Activated CD8-positive, alpha-beta memory T cell treated with anti-CD3 and anti-CD28 coated beads for 48 hours (primary cell): ENCODE measurements around the gene PALLD.

Source experiments
- DNase-seq, 3 experiments: peaks; one replicate each; pipeline ENCODE4 v3.0.0-alpha.2; 2020; ENCODE audit warnings: low read depth in 2 of 3, low spot score in 2 of 3

PALLD gene

DNA sequence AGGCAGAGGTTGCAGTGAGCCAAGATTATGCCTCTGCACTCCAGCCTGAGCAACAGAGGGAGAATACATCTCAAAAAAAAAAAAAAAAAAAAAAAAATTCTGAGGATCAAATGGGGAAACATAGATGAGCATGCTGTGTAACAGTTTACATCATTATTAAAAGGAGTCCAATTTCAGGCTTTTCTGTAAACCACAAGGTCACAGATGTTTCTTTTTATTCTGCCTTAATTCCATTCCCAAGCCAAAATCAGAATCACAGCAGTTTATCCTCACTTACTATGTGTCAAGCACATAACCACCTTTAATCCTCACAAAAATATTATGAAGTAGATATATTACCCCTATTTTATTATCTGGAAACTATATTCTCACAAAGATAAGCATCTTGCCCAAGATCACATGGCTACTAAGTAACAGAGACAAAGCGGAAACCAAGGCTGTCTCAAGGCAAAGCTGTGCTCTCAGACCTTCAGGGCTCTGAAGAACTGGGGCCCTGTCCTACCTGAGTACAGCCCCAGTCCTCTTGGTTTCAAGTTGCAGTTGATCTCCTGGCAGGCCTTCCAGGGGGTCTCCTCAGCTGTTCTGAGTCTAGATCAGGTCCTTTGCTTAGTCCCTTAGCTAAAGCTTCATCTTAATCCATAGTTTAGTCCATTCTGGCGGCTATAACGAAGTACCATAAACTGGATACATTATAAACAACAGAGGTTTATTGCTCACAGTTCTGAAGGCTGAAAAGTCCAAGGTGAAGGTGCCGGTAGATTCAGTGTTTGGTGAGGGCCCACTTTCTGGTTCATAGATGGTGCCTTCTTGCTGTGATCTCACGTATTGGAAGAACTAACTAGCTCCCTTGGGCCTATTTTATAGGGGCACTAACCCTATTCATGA lies 141.3 kb downstream of the PALLD start:
- no peak for DNase-seq

- no peak for DNase-seq
Observed at GRCh38 chr4:168639914-168640313, 143.1 kb downstream of the PALLD start.

DNA sequence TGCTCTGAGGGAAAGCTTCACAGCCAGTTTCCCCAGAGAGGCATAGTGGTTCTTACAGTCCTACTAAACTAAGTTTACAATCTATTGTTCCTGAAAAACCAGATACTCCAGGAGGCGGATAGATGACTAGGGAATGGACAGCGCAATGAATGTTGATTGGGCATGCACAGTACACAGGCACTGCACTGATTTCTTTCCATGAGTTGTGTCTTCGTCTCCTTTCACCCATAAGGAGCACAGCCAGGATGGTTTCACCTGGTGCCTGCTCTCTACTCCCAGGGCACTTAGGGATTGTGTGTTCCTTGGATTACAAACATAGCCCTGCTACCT lies 144.9 kb downstream of the PALLD start:
- no peak for DNase-seq

DNA sequence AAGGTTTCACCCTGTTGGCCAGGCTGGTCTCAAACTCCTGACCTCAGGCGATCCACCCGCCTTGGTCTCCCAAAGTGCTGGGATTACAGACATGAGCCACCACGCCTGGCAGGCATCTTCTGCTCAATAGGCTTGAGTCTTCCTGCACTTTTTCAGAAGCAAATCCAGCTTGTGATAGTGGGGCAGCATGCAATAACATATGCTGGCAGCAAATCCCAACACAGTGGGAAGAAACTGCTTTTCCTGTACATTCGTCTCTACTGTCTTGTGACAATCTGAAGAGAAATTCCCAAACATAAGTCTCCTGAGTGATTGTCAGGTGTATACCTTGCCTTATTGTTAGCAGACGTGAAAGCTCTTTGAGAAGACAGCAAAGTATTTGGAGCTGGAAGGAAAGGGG lies 145.7 kb downstream of the PALLD start:
- DNase-seq = no peak

- no peak for DNase-seq
Observed at GRCh38 chr4:168643111-168643795, 146.4 kb downstream of the PALLD start.

DNA sequence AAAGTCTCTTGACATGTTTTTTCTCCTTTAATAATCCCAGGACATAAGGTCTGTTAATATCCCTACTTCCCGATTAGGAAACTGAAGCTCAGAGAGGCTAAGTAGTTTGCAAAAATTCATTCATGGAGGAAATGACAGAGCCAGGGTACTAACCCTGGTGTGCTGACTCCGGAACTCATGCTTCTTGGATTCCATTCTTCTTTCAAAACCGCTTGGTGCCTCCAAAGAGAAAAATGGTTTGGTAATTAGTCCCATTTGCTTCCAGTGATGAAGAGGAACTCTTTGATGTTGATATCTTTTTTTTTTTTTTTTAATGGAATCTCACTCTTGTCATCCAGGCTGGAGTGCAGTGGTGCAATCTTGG lies 146.9 kb downstream of the PALLD start:
- no peak for DNase-seq

DNA sequence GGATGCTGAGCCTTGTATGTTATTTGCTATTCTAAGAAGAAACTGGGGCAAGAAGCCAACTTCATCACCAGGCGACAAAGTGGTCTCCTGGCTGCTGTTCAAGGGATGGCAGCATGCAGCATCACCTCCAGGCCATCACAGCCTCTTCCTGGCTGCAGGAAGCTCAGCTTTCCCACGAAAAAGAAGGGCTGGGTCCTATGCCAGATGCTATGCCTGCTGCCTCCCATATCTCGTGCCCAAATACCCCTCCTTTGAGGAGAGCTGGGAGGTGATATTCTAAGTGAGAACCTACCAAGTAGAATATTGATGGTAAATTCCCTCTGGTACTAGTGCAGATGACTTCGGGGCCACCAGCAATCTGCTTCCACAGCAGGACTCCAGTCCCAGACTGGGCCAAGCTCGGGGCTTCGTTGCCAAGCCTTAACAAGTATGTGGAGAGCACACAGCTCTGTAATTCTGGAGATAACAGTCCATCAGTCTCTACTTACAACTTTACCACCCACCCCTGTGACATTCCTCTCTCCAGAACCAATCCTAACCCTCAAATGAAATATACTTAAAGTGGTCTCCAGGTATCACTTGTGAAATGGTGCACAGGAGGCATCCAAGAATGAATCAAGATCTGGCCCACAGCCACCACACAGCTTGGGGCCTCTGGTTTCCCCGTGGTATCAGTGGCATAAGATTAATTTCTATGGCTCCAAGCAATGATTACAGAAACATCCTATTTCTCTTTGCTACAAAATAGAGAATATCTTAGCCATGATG lies 149.3 kb downstream of the PALLD start:
- DNase-seq = no peak

DNA sequence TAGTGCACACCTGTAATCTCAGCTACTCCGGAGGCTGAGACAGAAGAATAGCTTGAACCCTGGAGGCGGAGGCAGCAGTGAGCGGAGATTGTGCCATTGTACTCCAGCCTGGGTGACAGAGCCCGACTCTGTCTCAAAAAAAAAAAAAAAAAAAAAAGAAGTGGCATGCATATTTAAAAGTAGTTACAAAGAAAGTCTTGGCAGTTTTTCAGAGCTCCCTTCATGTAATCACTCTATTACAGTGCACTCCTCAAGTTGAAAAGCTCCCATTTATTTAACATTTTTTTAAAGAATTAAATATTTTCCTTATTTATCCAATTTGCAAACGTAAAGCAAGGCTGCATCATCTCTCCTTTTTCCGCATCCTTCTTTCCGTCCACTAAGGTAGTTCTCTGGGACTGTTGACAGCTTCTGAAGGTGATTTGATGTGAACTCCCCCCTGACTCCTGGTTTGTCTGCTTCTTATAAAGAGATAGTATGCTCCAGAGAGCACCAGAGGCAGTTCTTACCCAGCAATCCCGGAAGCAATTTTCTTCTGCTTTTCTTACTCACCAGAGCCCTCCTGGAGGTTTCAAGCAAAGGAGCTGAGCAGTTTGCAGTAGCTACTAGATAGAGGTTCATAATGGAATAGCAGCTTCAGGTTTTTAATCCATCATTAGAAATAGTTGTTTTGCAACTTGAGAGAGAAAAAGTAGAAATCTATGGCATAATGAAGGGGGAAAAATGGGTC lies 151.0 kb downstream of the PALLD start:
- DNase-seq = no peak

DNA sequence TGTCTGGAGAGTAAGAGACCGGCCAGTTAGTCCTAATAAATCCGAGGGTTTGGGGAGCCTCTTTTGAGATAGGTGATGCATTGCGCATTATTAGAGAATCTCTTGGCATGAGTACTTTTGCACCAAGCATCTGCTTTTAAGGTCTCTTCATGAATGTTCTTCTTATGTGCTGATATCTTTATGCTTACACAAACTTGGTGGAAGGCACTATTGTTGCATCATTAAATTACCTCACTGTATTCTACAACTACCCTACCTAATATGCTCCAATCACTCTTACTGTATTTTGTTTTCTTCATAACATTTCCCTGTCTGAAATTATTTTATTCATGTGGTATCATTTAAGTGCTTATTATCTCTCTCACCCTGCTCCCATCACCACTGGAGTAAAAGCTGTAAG lies 151.6 kb downstream of the PALLD start:
- DNase-seq = no peak

- no peak for DNase-seq
Observed at GRCh38 chr4:168648929-168649328, 152.1 kb downstream of the PALLD start.

DNA sequence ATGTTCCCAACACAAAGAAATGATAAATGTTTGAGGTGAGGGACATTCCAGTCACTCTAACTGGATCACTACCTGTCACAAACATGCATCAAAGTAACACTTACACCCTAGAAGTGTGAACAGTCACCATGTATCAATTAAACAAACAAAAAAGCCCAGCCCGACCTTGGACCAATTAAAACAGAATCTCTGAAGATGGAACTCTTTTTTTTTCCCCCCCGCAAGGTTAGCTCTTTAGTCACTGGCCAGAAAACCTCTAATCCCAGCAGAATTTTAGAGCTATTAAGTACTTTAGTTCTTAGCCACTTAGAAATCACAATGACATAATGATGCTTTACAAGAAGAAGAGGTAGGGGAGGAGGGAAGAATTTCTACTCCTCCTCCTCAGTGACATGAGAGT lies 154.5 kb downstream of the PALLD start:
- no peak for DNase-seq

DNA sequence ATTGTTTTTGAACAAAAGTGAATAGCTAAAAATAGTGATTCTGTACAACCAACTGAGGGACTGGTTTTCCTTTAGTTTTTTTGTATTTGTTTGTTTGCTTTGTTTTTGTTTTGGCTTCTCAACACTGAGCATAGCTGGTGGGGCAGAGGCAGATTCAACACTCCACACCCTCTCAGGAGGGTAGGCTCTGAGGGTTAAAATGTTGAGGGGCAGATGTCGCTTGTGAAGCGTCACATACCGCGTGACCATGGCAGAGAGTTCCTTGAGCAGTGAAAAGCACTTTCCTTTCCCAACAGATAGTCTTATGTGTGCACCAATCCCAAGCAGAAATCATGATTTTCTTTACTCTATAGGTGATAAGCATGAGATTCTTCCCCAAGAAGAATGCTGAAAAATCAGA lies 155.0 kb downstream of the PALLD start:
- DNase-seq = no peak

DNA sequence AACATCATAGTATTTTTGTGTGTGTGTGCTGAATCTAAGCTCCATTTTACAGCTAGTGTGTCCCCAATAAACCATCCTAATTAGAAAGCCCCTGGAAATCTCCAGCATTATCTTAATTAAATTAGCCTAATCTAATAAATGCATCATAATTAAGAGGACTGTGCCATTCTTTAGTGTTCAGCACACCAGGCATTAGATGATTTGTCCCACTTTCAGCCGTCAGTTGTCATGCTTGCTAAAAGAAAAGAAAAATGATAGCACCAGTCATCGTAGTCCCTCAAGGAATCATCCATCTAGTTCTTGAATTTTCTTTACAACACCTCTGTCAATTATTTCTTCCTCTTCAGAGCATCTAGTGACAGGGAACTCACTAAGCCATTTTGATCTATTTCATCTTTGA lies 155.9 kb downstream of the PALLD start:
- no peak for DNase-seq

- no peak for DNase-seq
Observed at GRCh38 chr4:168654104-168654847, 157.4 kb downstream of the PALLD start.

DNA sequence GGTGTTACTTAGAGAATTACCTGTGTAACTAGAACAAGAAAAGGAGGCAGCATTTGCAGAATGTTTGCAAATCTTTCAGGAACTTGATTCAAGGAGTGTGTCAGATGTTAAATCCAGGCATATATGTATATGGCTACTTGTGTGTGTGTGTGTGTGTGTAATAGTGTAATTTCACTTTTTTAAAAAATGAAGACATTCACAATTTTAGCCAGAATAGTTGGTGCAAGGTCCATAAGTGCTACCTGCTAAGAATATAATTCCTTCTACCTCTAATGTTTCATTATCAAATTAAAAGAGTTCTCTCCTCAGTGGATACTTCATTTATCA lies 158.0 kb downstream of the PALLD start:
- no peak for DNase-seq

DNA sequence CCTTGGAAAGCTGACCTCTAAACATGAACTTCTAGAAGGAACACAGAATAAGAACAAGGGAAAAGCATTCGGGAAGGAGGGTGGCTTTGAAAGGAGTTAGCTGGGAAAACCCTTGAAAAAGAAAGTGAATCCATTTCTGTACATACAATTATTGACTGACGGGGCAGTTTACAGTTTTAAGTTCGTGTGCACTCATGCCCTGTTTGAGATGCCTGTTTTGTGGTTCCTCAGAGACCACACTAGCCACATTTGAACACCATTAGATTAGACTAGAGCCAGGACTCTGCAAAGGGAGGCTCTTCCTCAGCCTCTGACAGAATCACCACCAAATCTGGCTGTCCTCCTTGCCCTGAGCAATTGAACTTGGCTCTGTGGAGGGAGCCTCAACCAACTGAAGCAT lies 158.3 kb downstream of the PALLD start:
- no peak for DNase-seq

GRCh38 chr4:168656055-168656660 lies 159.3 kb downstream of the PALLD start:
- no peak for DNase-seq

GRCh38 chr4:168656946-168657473 lies 160.2 kb downstream of the PALLD start:
- no peak for DNase-seq

DNA sequence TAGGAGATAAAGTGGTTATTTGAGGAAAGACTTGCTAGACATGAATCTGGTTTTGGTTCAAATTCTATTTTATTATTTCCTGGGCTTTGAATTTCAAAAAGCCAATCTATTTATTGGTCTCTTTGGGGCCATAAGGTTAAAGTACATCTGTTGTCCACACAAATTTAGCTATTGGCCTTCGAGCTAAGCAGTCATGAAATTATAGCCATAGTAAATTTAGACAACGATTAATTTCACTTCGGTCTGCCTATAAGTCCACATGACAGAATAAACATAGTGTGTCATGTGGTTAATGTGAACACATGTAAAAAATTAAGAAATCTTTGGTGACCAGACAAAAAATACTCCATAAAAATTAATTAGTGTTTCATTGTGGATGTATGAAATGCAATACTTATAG lies 161.9 kb downstream of the PALLD start:
- DNase-seq = no peak

DNA sequence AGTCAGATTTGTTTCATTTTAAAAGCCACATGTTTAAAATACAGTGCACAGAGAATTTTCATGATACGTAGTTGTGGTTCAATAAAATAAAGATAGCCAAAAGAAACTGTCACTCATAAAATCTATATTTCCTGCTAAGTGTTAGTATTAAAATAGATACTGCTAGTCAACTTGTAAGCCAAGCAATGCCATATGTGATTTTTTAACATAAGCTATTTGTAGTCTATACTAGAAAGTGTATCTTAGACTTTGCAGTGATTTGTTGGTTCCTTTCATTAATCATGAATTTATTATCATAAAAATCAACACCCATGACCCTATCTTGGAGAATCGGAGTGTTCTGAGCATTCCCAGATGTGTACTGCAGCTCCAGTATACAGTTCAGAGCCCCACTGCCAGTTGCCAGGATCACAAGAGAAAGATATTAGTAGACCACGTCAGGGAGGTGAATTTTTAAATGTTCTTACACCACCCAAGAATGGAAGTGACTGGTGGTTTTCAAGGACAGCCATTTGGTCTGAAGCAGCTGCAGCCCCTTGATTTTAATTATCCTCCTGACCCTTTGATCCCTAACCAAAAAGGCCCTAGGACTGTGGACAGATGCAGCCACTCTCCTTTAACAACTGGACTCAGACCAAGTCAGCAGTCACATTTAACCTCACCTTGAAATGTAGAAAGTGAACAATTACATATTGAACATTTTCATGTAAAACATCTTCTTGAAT lies 163.1 kb downstream of the PALLD start:
- no peak for DNase-seq
